ENCODE data around the gene SLC11A1.
A peak's percentile ranks its signal among the peaks of the same experiment; 100 is the strongest.

SLC11A1 gene

GRCh38 chr2:218387369-218388194, 5.5 kb downstream of the SLC11A1 start:
- Histone ChIP-seq H3K27ac (ENCODE audit: low read length) (no peak overlapping the region), H3K27me3 (ENCODE audit: insufficient read depth, low read length) (peaks cover 31% of the 10 kb centered on the region), H3K9ac (ENCODE audit: low read depth, low read length) (peak overlapping the region; percentile 64; the same call in 1 of the 2 replicates), H3K36me3 (ENCODE audit: insufficient read depth, low read depth, low read length) (no peaks in the 10 kb centered on the region), H3K4me3 (ENCODE audit: low read length) (peak overlapping the region; percentile 62), H3K9me3 (ENCODE audit: insufficient read depth, low read depth, low read length) (no peaks in the 10 kb centered on the region), H3K4me1 (ENCODE audit: insufficient read depth, low read length) (0 out of 2 replicates have a peak, but pooled peaks cover 3% of the 10 kb centered on the region)

- Histone ChIP-seq H3K4me1 (ENCODE audit: insufficient read depth, low read length) (0 out of 2 replicates have a peak, but pooled peaks cover 3% of the 10 kb centered on the region), H3K4me3 (ENCODE audit: low read length) (no peak overlapping the region), H3K27me3 (ENCODE audit: insufficient read depth, low read length) (peaks cover 35% of the 10 kb centered on the region), H3K9ac (ENCODE audit: low read depth, low read length) (no peak overlapping the region), H3K36me3 (ENCODE audit: insufficient read depth, low read depth, low read length) (no peaks in the 10 kb centered on the region), H3K27ac (ENCODE audit: low read length) (no peak overlapping the region), H3K9me3 (ENCODE audit: insufficient read depth, low read depth, low read length) (no peaks in the 10 kb centered on the region)
Observed at GRCh38 chr2:218389333-218390150, 7.5 kb downstream of the SLC11A1 start.

GRCh38 chr2:218391202-218391601, 9.1 kb downstream of the SLC11A1 start:
- Histone ChIP-seq H3K9me3 (ENCODE audit: insufficient read depth, low read depth, low read length) (no peaks in the 10 kb centered on the region), H3K4me3 (ENCODE audit: low read length) (no peak overlapping the region), H3K36me3 (ENCODE audit: insufficient read depth, low read depth, low read length) (no peaks in the 10 kb centered on the region), H3K27me3 (ENCODE audit: insufficient read depth, low read length) (peaks cover 37% of the 10 kb centered on the region), H3K4me1 (ENCODE audit: insufficient read depth, low read length) (0 out of 2 replicates have a peak, but pooled peaks cover 3% of the 10 kb centered on the region), H3K9ac (ENCODE audit: low read depth, low read length) (no peak overlapping the region), H3K27ac (ENCODE audit: low read length) (no peak overlapping the region)

- Histone ChIP-seq H3K4me1 (ENCODE audit: insufficient read depth, low read length) (peaks cover 8% of the 10 kb centered on the region; the same call in 1 of the 2 replicates), H3K27me3 (ENCODE audit: insufficient read depth, low read length) (peaks cover 37% of the 10 kb centered on the region), H3K36me3 (ENCODE audit: insufficient read depth, low read depth, low read length) (no peaks in the 10 kb centered on the region), H3K27ac (ENCODE audit: low read length) (no peak overlapping the region), H3K9ac (ENCODE audit: low read depth, low read length) (no peak overlapping the region), H3K4me3 (ENCODE audit: low read length) (no peak overlapping the region), H3K9me3 (ENCODE audit: insufficient read depth, low read depth, low read length) (no peaks in the 10 kb centered on the region)
Observed at GRCh38 chr2:218392459-218392858, 10.4 kb downstream of the SLC11A1 start.

DNA sequence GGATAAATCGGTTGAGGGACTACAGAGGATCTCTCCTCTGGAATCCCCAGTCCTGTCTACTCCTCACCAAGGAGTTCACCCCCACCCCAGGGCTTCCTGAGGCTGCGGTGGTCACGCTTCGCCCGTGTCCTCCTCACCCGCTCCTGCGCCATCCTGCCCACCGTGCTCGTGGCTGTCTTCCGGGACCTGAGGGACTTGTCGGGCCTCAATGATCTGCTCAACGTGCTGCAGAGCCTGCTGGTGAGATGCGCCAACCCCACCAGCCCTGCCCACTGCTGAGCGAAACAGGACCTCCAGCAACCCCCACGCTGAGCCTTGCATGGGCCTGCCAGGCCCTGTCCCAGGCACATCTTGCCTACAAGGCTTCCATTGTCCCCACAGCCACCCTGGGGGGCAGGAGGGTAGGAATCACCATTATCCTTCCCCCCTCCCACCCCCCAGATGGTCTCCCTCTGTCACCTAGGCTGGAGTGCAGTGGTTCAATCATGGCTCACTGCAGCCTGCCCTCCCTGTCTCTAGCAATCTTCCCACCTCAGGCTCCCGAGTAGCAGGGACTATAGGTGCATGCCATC, 10.9 kb downstream of the SLC11A1 start:
- Histone ChIP-seq H3K27me3 (ENCODE audit: insufficient read depth, low read length) (peaks cover 39% of the 10 kb centered on the region), H3K4me3 (ENCODE audit: low read length) (no peak overlapping the region), H3K9me3 (ENCODE audit: insufficient read depth, low read depth, low read length) (no peaks in the 10 kb centered on the region), H3K4me1 (ENCODE audit: insufficient read depth, low read length) (peaks cover 8% of the 10 kb centered on the region; the same call in 1 of the 2 replicates), H3K9ac (ENCODE audit: low read depth, low read length) (no peak overlapping the region), H3K27ac (ENCODE audit: low read length) (no peak overlapping the region), H3K36me3 (ENCODE audit: insufficient read depth, low read depth, low read length) (no peaks in the 10 kb centered on the region)

DNA sequence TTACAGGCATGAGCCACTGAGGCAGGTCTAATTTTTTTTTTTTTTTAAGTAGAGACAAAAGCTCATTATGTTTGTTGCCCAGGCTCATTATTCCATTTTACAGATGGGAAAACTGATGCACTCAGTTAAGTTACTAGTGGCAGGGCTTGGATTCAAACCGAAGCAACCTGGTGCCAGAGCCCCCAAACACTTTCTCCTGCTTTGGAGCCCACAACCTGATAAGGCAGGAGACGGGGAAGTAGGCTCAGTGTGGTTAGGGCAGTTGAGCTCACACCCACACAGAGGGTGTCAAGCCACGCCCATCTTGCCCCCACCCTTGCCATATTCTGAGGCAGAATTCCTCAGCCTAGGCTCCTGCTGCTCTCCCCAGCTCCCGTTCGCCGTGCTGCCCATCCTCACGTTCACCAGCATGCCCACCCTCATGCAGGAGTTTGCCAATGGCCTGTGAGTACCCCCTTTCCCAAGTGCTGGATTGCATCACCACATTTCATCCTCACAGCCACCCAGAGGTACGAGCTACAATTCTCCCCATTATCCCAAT, 11.7 kb downstream of the SLC11A1 start:
- Histone ChIP-seq H3K27me3 (ENCODE audit: insufficient read depth, low read length) (peaks cover 47% of the 10 kb centered on the region), H3K4me3 (ENCODE audit: low read length) (no peak overlapping the region), H3K4me1 (ENCODE audit: insufficient read depth, low read length) (peaks cover 8% of the 10 kb centered on the region; the same call in 1 of the 2 replicates), H3K9ac (ENCODE audit: low read depth, low read length) (no peak overlapping the region), H3K27ac (ENCODE audit: low read length) (no peak overlapping the region), H3K36me3 (ENCODE audit: insufficient read depth, low read depth, low read length) (no peaks in the 10 kb centered on the region), H3K9me3 (ENCODE audit: insufficient read depth, low read depth, low read length) (no peaks in the 10 kb centered on the region)

- Histone ChIP-seq H3K27me3 (ENCODE audit: insufficient read depth, low read length) (peaks cover 54% of the 10 kb centered on the region), H3K9ac (ENCODE audit: low read depth, low read length) (no peak overlapping the region), H3K36me3 (ENCODE audit: insufficient read depth, low read depth, low read length) (no peaks in the 10 kb centered on the region), H3K9me3 (ENCODE audit: insufficient read depth, low read depth, low read length) (no peaks in the 10 kb centered on the region), H3K4me1 (ENCODE audit: insufficient read depth, low read length) (peaks cover 8% of the 10 kb centered on the region; the same call in 1 of the 2 replicates), H3K4me3 (ENCODE audit: low read length) (no peak overlapping the region), H3K27ac (ENCODE audit: low read length) (no peak overlapping the region)
Observed at GRCh38 chr2:218394298-218395089, 12.4 kb downstream of the SLC11A1 start.

- peak overlapping the region; percentile 94; the same call in 1 of the 2 replicates for H3K4me3 ChIP-seq (ENCODE audit: low read length)
- H3K36me3 ChIP-seq (ENCODE audit: insufficient read depth, low read depth, low read length), result no peaks in the 10 kb centered on the region
- no peak overlapping the region for H3K27ac ChIP-seq (ENCODE audit: low read length)
- H3K9me3 ChIP-seq (ENCODE audit: insufficient read depth, low read depth, low read length), result no peaks in the 10 kb centered on the region
- no peak overlapping the region for H3K9ac ChIP-seq (ENCODE audit: low read depth, low read length)
- peaks cover 8% of the 10 kb centered on the region; the same call in 1 of the 2 replicates for H3K4me1 ChIP-seq (ENCODE audit: insufficient read depth, low read length)
- peaks cover 55% of the 10 kb centered on the region for H3K27me3 ChIP-seq (ENCODE audit: insufficient read depth, low read length)
Observed at GRCh38 chr2:218395090-218395444, 13.0 kb downstream of the SLC11A1 start.

DNA sequence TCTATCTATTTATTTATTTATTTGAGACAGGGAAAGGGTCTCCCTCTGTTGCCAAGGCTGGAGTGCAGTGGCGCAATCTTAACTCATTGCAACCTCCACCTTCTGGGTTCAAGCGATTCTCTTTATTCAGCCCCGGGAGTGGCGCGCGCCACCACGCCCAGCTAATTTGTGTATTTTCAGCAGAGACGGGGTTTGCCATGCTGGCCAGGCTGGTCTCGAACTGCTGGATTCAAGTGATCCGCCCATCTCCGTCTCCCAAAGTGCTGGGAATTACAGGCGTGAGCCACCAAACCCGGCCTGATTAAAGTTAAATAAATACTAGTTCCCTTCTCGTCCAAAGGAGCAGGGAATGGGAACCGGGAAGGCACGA, 13.4 kb downstream of the SLC11A1 start:
- no peaks in the 10 kb centered on the region for H3K9me3 ChIP-seq (ENCODE audit: insufficient read depth, low read depth, low read length)
- no peaks in the 10 kb centered on the region for H3K36me3 ChIP-seq (ENCODE audit: insufficient read depth, low read depth, low read length)
- H3K27ac ChIP-seq (ENCODE audit: low read length), result no peak overlapping the region
- H3K4me3 ChIP-seq (ENCODE audit: low read length), result peak overlapping the region; percentile 94
- H3K9ac ChIP-seq (ENCODE audit: low read depth, low read length), result peak overlapping the region; percentile 45
- peaks cover 55% of the 10 kb centered on the region for H3K27me3 ChIP-seq (ENCODE audit: insufficient read depth, low read length)
- H3K4me1 ChIP-seq (ENCODE audit: insufficient read depth, low read length), result peaks cover 8% of the 10 kb centered on the region; the same call in 1 of the 2 replicates

GRCh38 chr2:218395826-218396687, 14.0 kb downstream of the SLC11A1 start:
- Histone ChIP-seq H3K27ac (ENCODE audit: low read length) (peak overlapping the region; percentile 83), H3K36me3 (ENCODE audit: insufficient read depth, low read depth, low read length) (no peaks in the 10 kb centered on the region), H3K9ac (ENCODE audit: low read depth, low read length) (peak overlapping the region; percentile 96), H3K27me3 (ENCODE audit: insufficient read depth, low read length) (peaks cover 55% of the 10 kb centered on the region), H3K9me3 (ENCODE audit: insufficient read depth, low read depth, low read length) (no peaks in the 10 kb centered on the region), H3K4me3 (ENCODE audit: low read length) (peak overlapping the region; percentile 94), H3K4me1 (ENCODE audit: insufficient read depth, low read length) (peaks cover 8% of the 10 kb centered on the region; the same call in 1 of the 2 replicates)
